ENCODE measurements around the gene SLC30A4.
A peak's percentile ranks its signal among the peaks of the same experiment; 100 is the strongest.

The SLC30A4 gene

DNA sequence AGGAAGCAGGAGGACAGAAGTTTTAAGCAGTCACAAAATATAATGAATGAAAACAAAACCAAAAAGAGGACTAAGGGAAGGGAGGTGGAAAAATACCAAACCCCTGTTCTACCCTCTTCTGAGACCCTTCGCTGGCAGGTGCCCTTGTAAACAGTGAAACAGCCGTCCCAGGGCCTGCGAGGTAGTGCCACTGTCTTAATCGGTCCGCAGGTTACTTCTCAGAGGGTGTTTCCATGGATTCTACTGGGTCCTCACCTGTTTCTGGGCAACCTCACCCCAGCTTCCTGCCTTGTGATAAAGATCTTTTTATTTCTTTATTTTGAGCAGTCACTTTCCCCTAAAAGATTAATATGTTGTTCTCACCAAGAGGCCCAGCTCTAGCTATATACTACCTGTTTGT lies 65.3 kb downstream of the SLC30A4 start:
- H3K4me3 ChIP-seq (replicated peaks in 1 of 2; ENCODE audit: low read depth in 2 of 2, low read length in 2 of 2) = no peak overlapping the region
- TF ChIP-seq, protein P1, sequence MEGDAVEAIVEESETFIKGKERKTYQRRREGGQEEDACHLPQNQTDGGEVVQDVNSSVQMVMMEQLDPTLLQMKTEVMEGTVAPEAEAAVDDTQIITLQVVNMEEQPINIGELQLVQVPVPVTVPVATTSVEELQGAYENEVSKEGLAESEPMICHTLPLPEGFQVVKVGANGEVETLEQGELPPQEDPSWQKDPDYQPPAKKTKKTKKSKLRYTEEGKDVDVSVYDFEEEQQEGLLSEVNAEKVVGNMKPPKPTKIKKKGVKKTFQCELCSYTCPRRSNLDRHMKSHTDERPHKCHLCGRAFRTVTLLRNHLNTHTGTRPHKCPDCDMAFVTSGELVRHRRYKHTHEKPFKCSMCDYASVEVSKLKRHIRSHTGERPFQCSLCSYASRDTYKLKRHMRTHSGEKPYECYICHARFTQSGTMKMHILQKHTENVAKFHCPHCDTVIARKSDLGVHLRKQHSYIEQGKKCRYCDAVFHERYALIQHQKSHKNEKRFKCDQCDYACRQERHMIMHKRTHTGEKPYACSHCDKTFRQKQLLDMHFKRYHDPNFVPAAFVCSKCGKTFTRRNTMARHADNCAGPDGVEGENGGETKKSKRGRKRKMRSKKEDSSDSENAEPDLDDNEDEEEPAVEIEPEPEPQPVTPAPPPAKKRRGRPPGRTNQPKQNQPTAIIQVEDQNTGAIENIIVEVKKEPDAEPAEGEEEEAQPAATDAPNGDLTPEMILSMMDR (IDR thresholded peaks at IDR 0.05; ENCODE audit: low read depth, low read length) = no peak
- DNase-seq (ENCODE audit: low read depth in 2 of 2) = no peak

DNA sequence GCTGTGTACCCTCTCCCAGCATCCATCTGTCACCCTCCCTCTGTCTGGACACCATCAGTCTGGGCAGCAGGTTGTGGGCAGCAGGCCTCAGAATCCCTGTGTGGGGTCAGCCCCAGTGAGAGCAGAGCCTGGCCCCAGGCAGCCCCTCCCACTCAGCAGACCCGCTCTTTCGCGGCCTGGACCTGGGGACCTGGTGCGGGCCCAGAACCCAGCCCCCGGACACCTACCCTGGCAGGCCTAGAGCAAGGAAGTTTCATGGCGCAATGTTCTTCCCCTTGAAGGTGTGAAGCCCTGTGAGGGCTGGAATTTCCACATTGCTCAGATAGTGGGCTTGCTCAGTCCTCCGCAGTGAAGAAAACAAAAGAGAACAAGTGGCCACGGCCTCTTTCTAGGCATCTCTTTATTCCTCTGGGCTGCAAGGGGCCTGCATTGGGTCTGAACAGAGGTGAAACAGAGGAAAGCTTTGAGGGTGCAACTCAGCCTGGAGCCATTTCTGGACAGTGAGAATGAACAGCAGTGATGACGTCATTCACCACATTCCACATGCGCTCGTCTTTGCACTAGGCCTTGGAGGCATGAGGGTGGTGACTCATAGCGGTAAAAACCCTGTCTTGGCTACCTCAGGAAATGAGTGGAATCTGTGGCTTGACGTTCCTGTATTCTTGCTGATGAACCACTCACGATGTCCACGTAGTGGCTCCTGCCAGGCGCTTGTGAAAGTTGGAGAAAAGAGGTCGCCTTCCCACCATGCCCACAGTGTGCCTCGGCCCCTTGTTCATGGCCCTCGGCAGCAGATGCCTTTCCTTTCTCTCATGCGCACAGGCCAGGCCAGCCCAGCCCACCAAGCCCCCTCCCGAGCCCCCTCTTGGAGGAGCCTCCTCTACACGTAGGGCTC lies 66.1 kb downstream of the SLC30A4 start:
- DNase-seq (ENCODE audit: low read depth in 2 of 2) = peak; percentile 98 to 100
- TF ChIP-seq, protein P1 (IDR thresholded peaks at IDR 0.05; ENCODE audit: low read depth, low read length) = no peak
- no peak overlapping the region for H3K4me3 ChIP-seq (replicated peaks in 1 of 2; ENCODE audit: low read depth in 2 of 2, low read length in 2 of 2)

DNA sequence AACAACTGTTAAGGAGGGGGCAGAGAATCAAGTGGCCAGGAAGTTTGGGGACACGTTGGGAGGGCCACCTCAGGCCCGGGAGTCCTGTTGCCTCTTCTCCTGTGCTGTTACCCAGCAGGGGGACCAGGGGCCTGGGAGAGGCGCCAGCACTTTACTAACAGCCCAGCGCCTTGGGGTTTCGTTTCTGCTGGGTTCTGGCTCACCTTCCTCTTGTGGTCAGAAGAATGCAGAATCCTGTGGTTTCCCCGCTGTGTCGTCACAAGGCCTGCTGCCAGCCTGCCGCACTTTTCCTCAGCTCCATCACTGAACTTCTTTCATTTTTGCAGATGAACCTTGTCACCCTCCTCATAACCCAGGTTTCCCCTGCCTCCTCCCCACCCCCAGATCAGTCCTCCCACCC lies 67.7 kb downstream of the SLC30A4 start:
- no peak overlapping the region for H3K4me3 ChIP-seq (replicated peaks in 1 of 2; ENCODE audit: low read depth in 2 of 2, low read length in 2 of 2)
- TF ChIP-seq, protein P1 (IDR thresholded peaks at IDR 0.05; ENCODE audit: low read depth, low read length) = peak; percentile 42
- peak; percentile 96 for DNase-seq (ENCODE audit: low read depth in 2 of 2)

DNA sequence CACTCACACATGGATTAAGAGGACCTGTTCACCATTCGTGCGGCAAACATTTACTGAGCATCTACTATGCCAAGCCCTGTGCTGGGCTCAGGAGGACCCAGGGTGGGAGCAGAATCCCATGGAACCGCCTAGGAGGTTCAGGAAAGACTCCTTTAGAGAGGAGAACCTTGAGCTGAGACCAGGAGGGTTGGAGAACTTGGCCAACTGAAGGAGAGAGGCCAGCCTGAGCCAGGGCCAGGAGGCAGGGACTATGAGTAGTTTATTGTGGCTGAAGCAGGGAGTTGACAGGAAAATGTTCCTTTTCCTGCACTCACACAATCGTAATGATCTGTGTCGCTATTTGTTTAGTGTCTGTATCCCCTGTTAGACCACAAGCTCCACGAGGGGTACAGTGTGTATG lies 71.3 kb downstream of the SLC30A4 start:
- TF ChIP-seq, protein P1 (IDR thresholded peaks at IDR 0.05; ENCODE audit: low read depth, low read length) = no peak
- DNase-seq (ENCODE audit: low read depth in 2 of 2) = no peak
- H3K4me3 ChIP-seq (replicated peaks in 1 of 2; ENCODE audit: low read depth in 2 of 2, low read length in 2 of 2) = no peak overlapping the region

DNA sequence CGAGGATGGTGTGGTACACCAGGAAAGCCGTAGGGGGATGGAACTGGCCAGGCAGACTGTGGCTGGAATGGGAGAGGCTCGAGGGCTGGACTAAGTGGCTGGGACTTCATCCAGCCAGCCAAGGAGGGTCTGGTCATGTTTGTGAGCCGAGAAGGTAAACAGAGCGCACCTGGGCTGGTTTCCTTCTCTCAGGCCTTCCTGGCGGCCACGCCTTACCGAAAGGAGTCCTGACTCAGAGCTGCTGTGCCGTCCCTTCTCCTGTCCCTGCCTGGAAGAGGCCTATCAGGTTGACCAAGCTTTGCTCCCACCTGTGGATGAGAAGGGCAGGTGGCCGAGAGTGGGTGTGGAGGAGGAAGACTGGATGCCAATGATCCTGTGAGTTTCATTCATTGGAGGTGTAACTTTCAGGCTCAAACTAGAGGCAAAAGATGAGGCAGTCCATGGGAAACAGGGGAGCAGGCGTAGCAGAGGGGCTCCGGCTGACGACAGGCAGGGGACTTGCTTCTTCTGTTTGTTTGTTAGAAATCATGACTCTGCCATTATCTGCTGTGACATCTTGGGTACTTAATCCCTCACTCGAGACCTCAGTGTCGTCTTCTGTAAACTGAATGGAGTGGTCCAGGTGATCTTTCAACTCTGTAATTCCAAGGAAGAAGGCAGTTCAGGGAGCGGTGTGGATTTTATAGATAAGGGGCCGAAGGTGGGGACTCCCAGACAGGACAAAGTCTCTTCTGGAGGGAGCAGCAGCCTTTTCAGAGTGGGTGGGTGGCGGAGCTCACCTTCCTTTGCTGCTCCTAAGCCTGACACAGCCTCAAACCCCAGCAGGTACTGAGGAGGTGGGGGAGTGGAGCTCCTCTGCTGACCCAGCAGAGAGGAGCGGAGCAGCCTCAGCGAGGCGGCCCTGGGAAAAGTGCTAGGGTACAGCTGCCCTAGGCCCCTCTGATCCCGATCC lies 72.4 kb downstream of the SLC30A4 start:
- H3K4me3 ChIP-seq (replicated peaks in 1 of 2; ENCODE audit: low read depth in 2 of 2, low read length in 2 of 2) = no peak overlapping the region
- TF ChIP-seq, protein P1 (IDR thresholded peaks at IDR 0.05; ENCODE audit: low read depth, low read length) = no peak
- no peak for DNase-seq (ENCODE audit: low read depth in 2 of 2)

DNA sequence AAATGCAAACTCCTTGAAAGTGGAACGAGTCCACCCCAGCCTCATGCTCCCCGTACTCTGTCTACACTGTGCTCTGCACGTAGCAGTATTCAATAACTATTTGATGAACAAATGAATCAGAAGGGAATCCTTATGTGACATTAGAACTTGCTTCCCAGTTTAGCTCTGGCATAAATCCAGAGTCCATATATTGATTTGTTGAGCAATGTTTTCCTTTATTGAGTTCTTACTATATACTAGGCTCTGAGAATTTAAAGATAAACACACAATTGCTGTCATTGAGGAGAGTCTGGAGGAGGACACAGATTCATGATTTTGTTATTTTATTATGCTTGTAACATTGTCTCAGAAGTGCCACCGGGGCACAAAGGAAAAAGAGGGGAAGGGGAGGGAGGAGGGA lies 73.2 kb downstream of the SLC30A4 start:
- TF ChIP-seq, protein P1 (IDR thresholded peaks at IDR 0.05; ENCODE audit: low read depth, low read length) = no peak
- no peak for DNase-seq (ENCODE audit: low read depth in 2 of 2)
- no peak overlapping the region for H3K4me3 ChIP-seq (replicated peaks in 1 of 2; ENCODE audit: low read depth in 2 of 2, low read length in 2 of 2)

All from cardiac fibroblast (primary cell).